Measurements from ENCODE around the gene DDX25.

DNA sequence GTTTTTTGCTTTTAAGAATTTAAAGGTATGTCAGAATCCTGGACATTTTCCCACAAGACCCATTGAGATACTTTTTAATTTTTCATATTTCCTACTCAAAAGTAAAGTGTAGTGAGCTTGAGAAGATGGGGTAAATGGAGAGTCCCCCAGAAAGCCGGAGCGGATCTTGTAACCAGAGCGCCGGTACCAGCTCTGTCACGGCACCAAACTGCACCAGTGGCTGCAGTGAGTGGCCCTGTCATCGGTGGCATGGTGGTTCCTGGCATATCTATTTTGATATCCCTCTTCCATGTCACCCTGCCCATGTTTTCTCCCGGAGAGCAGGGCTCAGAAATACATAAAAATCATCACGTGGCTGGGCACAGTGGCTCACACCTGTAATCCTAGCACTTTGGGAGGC is 19.3 kb downstream of the DDX25 start:
- TF ChIP-seq, protein P1, sequence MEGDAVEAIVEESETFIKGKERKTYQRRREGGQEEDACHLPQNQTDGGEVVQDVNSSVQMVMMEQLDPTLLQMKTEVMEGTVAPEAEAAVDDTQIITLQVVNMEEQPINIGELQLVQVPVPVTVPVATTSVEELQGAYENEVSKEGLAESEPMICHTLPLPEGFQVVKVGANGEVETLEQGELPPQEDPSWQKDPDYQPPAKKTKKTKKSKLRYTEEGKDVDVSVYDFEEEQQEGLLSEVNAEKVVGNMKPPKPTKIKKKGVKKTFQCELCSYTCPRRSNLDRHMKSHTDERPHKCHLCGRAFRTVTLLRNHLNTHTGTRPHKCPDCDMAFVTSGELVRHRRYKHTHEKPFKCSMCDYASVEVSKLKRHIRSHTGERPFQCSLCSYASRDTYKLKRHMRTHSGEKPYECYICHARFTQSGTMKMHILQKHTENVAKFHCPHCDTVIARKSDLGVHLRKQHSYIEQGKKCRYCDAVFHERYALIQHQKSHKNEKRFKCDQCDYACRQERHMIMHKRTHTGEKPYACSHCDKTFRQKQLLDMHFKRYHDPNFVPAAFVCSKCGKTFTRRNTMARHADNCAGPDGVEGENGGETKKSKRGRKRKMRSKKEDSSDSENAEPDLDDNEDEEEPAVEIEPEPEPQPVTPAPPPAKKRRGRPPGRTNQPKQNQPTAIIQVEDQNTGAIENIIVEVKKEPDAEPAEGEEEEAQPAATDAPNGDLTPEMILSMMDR (IDR thresholded peaks at IDR 0.05): no peak
- no peak for TF ChIP-seq POLR2A (IDR thresholded peaks at IDR 0.05; ENCODE audit: low read depth)
- TF ChIP-seq POLR2AphosphoS5 (IDR thresholded peaks at IDR 0.05): no peak
- TF ChIP-seq EP300 (IDR thresholded peaks at IDR 0.05): no peak

All from esophagus muscularis mucosa (tissue), 4 donors.